Spleen (tissue), 11 donors: Measurements from ENCODE around the gene FAM234A. TPM values are rescaled to one million over a fixed set of nuclear protein-coding genes. Genes with fewer than 3 reads are reported as not detected.
A peak's percentile ranks its signal among the peaks of the same experiment; 100 is the strongest.

ENCODE experiments used
- DNase-seq: peaks from one replicate; pipeline ENCODE4 v3.0.0-alpha.2; 2020
- H3K27ac ChIP-seq, 8 donors: fragments of 200-600 bp; sonication (generic) in 7 of 8; 1 replicate in 4 of 8; 2 replicates in 4 of 8; pipeline versions ENCODE4 v1.5.0 to v1.8.0; 2016 to 2021; ENCODE audit warnings: inconsistent platforms in 4 of 8, mild to moderate bottlenecking in 4 of 8, moderate library complexity in 1 of 8
- H3K27me3 ChIP-seq, 7 donors: fragments of 200-600 bp; sonication (generic) in 6 of 7; replicated peaks in 1 of 7; 1 replicate in 4 of 7; 2 replicates in 3 of 7; pipeline versions ENCODE4 v1.5.0 to v1.8.0; 2016 to 2021; ENCODE audit warnings: inconsistent platforms in 3 of 7, mild to moderate bottlenecking in 1 of 7
- H3K36me3 ChIP-seq, 6 donors: fragments of 200-600 bp; sonication (generic) in 5 of 6; 1 replicate in 4 of 6; 2 replicates in 2 of 6; pipeline versions ENCODE4 v1.5.0 to v1.8.0; 2016 to 2021; ENCODE audit warnings: inconsistent platforms in 2 of 6
- H3K4me1 ChIP-seq, 6 donors: fragments of 200-600 bp; sonication (generic) in 5 of 6; 1 replicate in 3 of 6; 2 replicates in 3 of 6; pipeline versions ENCODE4 v1.5.0 to v1.8.0; 2016 to 2021; ENCODE audit warnings: inconsistent platforms in 3 of 6
- H3K4me3 ChIP-seq, 8 donors: fragments of 200-600 bp; sonication (generic) in 7 of 8; 1 replicate in 4 of 8; 2 replicates in 4 of 8; pipeline versions ENCODE4 v1.5.0 to v1.8.0; 2016 to 2021; ENCODE audit warnings: inconsistent platforms in 4 of 8, mild to moderate bottlenecking in 4 of 8, moderate library complexity in 2 of 8
- H3K9me3 ChIP-seq, 8 donors: fragments of 200-600 bp; sonication (generic) in 7 of 8; 1 replicate in 4 of 8; 2 replicates in 4 of 8; pipeline versions ENCODE4 v1.5.0 to v1.8.0; 2016 to 2021; ENCODE audit warnings: inconsistent platforms in 4 of 8
- POLR2A ChIP-seq, 3 donors: fragments of 450-650 bp; IDR thresholded peaks; one replicate each; pipeline ENCODE4 v1.5.1; 2017; ENCODE audit warnings: antibody characterized with exemption in 3 of 3, mild to moderate bottlenecking in 1 of 3
- POLR2AphosphoS5 ChIP-seq, 3 donors: sonication (generic); formaldehyde crosslinking; IDR thresholded peaks; one replicate each; pipeline ENCODE4 v1.5.1; 2017; ENCODE audit warnings: antibody characterized with exemption in 3 of 3
- WGBS, 5 donors: extraction: QIAGEN DNeasy Blood & Tissue Kit in 3 of 5; methylation state at CpG; one replicate each; pipeline versions ENCODE4 v1.1.5 to v1.1.7; 2013 to 2018; 5-methylcytosine and 5-hydroxymethylcytosine counted together
- intact Hi-C: fragments of 100-400 bp; cut with DNase I; formaldehyde crosslinking; loops from one replicate; pipeline ENCODE4 v1.15.0; 2023; ENCODE audit warnings: low total_unique reads
- polyA plus RNA-seq, 3 donors: library from polyadenylated mRNA; stranded (reverse); fragments of 200-250 nt; gene quantifications; one replicate each; pipeline ENCODE4 v1.2.1, GENCODE V29; 2013
- total RNA-seq, 7 donors: library from RNA; depleted of rRNA in 3 of 7; stranded (reverse); fragments of >200 nt in 3 of 7; fragmentation: NEBNext Ultra II Directional in 4 of 7; extraction: Animal tissue kit (Norgen Biotek cat#: 25700) in 4 of 7; gene quantifications; one replicate each; pipeline versions ENCODE4 v1.1.0 to v1.2.1, GENCODE V29; 2016 to 2021
- TF ChIP-seq, protein P1 (sequence below), 11 experiments: fragments of 200-600 bp in 7 of 11; fragments of 450-650 bp in 4 of 11; sonication (generic) in 4 of 11; IDR thresholded peaks in 8 of 11; conservative IDR thresholded peaks in 3 of 11; 1 replicate in 7 of 11; 2 replicates in 4 of 11; pipeline versions ENCODE4 v1.4.0 to v1.8.0; 2016 to 2021; ENCODE audit warnings: antibody characterized with exemption in 11 of 11, inconsistent platforms in 4 of 11, mild to moderate bottlenecking in 1 of 11
- donor health status: healthy with polysubstance abuse.
- donor health status: DM: no; HTN: no; CAD: no; lungs with moderate emphysema.
- donor health status: DM: no; HTN: no; CAD: no.
- donor health status: Bipolar disorder and iron deficiency.
- donor health status: healthy.
- donor health status: DM: no; HTN: no; CAD: no.
- donor health status: DM: yes; HTN: yes; CAD: no.

The FAM234A gene
- total and polyA plus RNA-seq, 10 donors = 13.0 to 63.1 (median 39.7) TPM

GRCh38 chr16:275786-276232 is 41.2 kb downstream of the FAM234A start, which contains the start of gene RGS11:
Gene RGS11 (minus strand): TSS chr16:275944. CDS start chr16:275911, 33 bp downstream.
- H3K27ac ChIP-seq = no peak within 1 kb of the TSS
- peaks cover 2 to 97% (median 36%) of the 10 kb centered on the region in 7 donors for H3K27me3 ChIP-seq
- intact Hi-C loops = no loop called here
- WGBS, 5 donors = 5 to 15% (median 9%) methylated on average over 13 to 56 of the region's 56 CpGs
- peak within 1 kb of the TSS; percentile 3 to 64 (median 34) for H3K4me3 ChIP-seq
- H3K9me3 ChIP-seq = no peaks in the 10 kb centered on the region
- TF ChIP-seq, protein P1, sequence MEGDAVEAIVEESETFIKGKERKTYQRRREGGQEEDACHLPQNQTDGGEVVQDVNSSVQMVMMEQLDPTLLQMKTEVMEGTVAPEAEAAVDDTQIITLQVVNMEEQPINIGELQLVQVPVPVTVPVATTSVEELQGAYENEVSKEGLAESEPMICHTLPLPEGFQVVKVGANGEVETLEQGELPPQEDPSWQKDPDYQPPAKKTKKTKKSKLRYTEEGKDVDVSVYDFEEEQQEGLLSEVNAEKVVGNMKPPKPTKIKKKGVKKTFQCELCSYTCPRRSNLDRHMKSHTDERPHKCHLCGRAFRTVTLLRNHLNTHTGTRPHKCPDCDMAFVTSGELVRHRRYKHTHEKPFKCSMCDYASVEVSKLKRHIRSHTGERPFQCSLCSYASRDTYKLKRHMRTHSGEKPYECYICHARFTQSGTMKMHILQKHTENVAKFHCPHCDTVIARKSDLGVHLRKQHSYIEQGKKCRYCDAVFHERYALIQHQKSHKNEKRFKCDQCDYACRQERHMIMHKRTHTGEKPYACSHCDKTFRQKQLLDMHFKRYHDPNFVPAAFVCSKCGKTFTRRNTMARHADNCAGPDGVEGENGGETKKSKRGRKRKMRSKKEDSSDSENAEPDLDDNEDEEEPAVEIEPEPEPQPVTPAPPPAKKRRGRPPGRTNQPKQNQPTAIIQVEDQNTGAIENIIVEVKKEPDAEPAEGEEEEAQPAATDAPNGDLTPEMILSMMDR (IDR thresholded peaks at IDR 0.05 in 8 of 11, conservative IDR thresholded peaks at IDR 0.05 in 3 of 11) = no peak
- TF ChIP-seq POLR2A (IDR thresholded peaks at IDR 0.05) (no peak), POLR2AphosphoS5 (IDR thresholded peaks at IDR 0.05) (no peak)
- DNase-seq = no peak
- H3K4me1 ChIP-seq = peaks cover 0 to 32% (median 18%) of the 10 kb centered on the region in 6 donors
- H3K36me3 ChIP-seq = no peaks in the 10 kb centered on the region

- no peak for DNase-seq
- intact Hi-C loops = no loop called here
- WGBS, 5 donors = 84 to 90% (median 89%) methylated on average over 19 to 20 of the region's 20 CpGs
- no peak overlapping the region for H3K27ac ChIP-seq
- peaks cover 0 to 40% (median 23%) of the 10 kb centered on the region in 6 donors for H3K4me1 ChIP-seq
- peak overlapping the region in 1 of 8 donors; percentile 64 for H3K4me3 ChIP-seq
- no peak for TF ChIP-seq POLR2AphosphoS5 (IDR thresholded peaks at IDR 0.05)
- no peak for TF ChIP-seq POLR2A (IDR thresholded peaks at IDR 0.05)
- TF ChIP-seq, protein P1 (IDR thresholded peaks at IDR 0.05 in 8 of 11, conservative IDR thresholded peaks at IDR 0.05 in 3 of 11) = no peak
- H3K27me3 ChIP-seq = peaks cover 4 to 97% (median 44%) of the 10 kb centered on the region in 7 donors
- no peaks in the 10 kb centered on the region for H3K9me3 ChIP-seq
- no peaks in the 10 kb centered on the region for H3K36me3 ChIP-seq
These were observed 41.9 kb downstream of the FAM234A start for GRCh38 chr16:276426-277077.

GRCh38 chr16:278863-279366 is 44.3 kb downstream of the FAM234A start:
- Histone ChIP-seq H3K9me3 (no peaks in the 10 kb centered on the region), H3K4me3 (no peak overlapping the region), H3K4me1 (peaks cover 0 to 43% (median 24%) of the 10 kb centered on the region in 6 donors), H3K27ac (no peak overlapping the region), H3K27me3 (peaks cover 4 to 95% (median 46%) of the 10 kb centered on the region in 7 donors), H3K36me3 (no peaks in the 10 kb centered on the region)
- no peak for DNase-seq
- intact Hi-C loops = no loop called here
- TF ChIP-seq POLR2AphosphoS5 (IDR thresholded peaks at IDR 0.05) (no peak), POLR2A (IDR thresholded peaks at IDR 0.05) (no peak)
- TF ChIP-seq, protein P1 (IDR thresholded peaks at IDR 0.05 in 8 of 11, conservative IDR thresholded peaks at IDR 0.05 in 3 of 11) = no peak
- WGBS, 5 donors = 45 to 50% (median 49%) methylated on average over 6 of the region's 6 CpGs

- no peak for TF ChIP-seq POLR2A (IDR thresholded peaks at IDR 0.05)
- no peak for TF ChIP-seq POLR2AphosphoS5 (IDR thresholded peaks at IDR 0.05)
- TF ChIP-seq, protein P1 (IDR thresholded peaks at IDR 0.05 in 8 of 11, conservative IDR thresholded peaks at IDR 0.05 in 3 of 11) = no peak
- DNase-seq = no peak
- H3K9me3 ChIP-seq = no peaks in the 10 kb centered on the region
- H3K36me3 ChIP-seq = peaks cover 0 to under 1% (median 0%) of the 10 kb centered on the region in 6 donors
- no peak overlapping the region for H3K4me3 ChIP-seq
- no peak overlapping the region for H3K27ac ChIP-seq
- peaks cover 4 to 89% (median 40%) of the 10 kb centered on the region in 7 donors for H3K27me3 ChIP-seq
- peaks cover 0 to 42% (median 23%) of the 10 kb centered on the region in 6 donors for H3K4me1 ChIP-seq
- intact Hi-C loops = no loop called here
- 75 to 81% (median 80%) methylated on average over 7 of the region's 7 CpGs for WGBS, 5 donors
These were observed 44.9 kb downstream of the FAM234A start for GRCh38 chr16:279531-279930.
